ENCODE measurements around the gene MTMR12. TPM values are rescaled to one million over a fixed set of nuclear protein-coding genes. Genes with fewer than 3 reads are reported as not detected.
"Not testable (repeated sequence)": the region's sequence is repeated elsewhere in the genome, so short reads cannot be mapped to it uniquely, and the experiment has no call there.

The MTMR12 gene
- total and polyA plus RNA-seq, 2 experiments from 2014 or later, result 18.3 to 51.6 TPM

DNA sequence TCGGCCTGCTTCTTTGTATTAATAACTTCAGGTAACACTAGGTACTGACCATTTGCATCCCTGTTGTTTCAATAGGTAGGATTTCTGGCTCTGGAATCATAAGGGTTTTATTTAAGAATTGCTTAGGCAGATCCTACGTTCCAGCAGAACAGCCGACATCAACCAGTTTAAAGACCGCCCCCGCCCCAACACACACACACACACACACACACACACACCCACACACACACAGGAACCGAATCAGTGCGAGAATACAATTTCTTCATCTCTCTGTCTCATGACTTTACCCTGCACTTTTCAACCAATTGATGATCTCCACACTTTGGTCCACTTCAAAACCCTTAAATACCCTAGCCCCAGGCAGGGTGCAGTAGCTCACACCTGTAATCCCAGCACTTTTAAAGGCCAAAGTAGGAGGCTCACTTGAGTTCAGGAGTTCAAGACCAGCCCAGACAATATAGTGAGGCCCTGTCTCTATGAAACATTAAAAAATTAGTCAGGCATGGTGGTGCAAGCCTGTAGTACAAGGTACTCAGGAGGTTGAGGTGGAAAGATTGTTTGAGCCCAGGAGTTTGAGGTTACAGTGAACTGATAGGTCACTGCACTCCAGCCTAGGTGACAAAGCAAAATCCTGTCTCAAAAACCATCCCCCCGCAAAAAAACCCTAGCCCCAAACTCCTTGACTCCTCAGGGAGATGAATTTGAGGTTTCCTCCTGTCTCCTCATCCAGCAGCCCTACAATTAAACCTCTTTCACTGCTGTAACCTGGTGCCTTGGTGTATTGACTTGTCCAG is 2.7 kb upstream of the MTMR12 start:
- ATAC-seq (no peak), DNase-seq (ENCODE audit: low spot score) (no peak)
- peaks cover 16% of the 10 kb centered on the region for H3K4me1 Mint-ChIP-seq
- Histone ChIP-seq H3K27ac (ENCODE audit: low read depth) (no peak overlapping the region), H3K4me1 (ENCODE audit: insufficient read depth) (peaks cover 11% of the 10 kb centered on the region; the same call in 1 of the 2 replicates), H3K9me2 (ENCODE audit: insufficient read depth) (no peaks in the 10 kb centered on the region), H3K27me3 (ENCODE audit: insufficient read depth) (no peaks in the 10 kb centered on the region), H3K36me3 (ENCODE audit: insufficient read depth) (no peaks in the 10 kb centered on the region), H3F3A (replicated peaks; ENCODE audit: low read depth) (peaks cover 4% of the 10 kb centered on the region; the same call in 1 of the 2 replicates), H3K4me3 (no peak overlapping the region), H3K4me2 (no peak overlapping the region), H4K20me1 (replicated peaks; ENCODE audit: insufficient read depth) (0 out of 2 replicates have a peak, but pooled peaks cover 2% of the 10 kb centered on the region), H2AFZ (no peak overlapping the region), H3K79me2 (replicated peaks; ENCODE audit: insufficient read depth) (peaks cover 22% of the 10 kb centered on the region)
- peaks cover 14% of the 10 kb centered on the region for H3K27me3 Mint-ChIP-seq (ENCODE audit: insufficient read depth, low read depth, poor library complexity)
- no peak for TF ChIP-seq JUNB (IDR thresholded peaks at IDR 0.05; ENCODE audit: unreplicated experiment)
- peaks cover 6% of the 10 kb centered on the region for H3K36me3 Mint-ChIP-seq (ENCODE audit: low read depth)
- no peak overlapping the region; the same call in 2 of the 3 replicates for H3K4me3 Mint-ChIP-seq
- no peak overlapping the region for H3K27ac Mint-ChIP-seq
- no peaks in the 10 kb centered on the region for H3K9me3 Mint-ChIP-seq

DNA sequence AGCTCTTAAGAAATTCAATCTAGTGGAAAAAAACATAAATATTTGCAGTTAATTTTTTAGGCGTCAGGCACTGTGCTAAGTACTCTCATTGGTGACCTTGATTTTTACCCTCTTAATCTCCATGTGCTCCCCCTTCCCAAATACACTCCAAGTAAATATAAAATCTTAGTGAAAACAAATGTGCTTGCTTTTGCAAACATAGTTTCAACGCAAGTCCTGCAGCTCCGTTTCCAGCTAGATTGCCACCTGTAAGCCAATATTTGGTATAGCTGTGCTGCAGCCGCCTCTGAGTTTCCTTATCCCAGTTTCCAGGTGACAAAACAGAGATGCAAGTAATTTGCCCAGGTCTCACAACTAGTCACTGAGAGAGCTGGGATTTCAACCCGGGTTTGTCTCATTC is 1.9 kb upstream of the MTMR12 start:
- Mint-ChIP-seq H3K4me3 (peak overlapping the region; percentile 53; the same call in 2 of the 3 replicates), H3K27me3 (ENCODE audit: insufficient read depth, low read depth, poor library complexity) (peaks cover 14% of the 10 kb centered on the region), H3K27ac (no peak overlapping the region), H3K4me1 (peaks cover 20% of the 10 kb centered on the region), H3K36me3 (ENCODE audit: low read depth) (peaks cover 11% of the 10 kb centered on the region), H3K9me3 (no peaks in the 10 kb centered on the region)
- Histone ChIP-seq H3K79me2 (replicated peaks; ENCODE audit: insufficient read depth) (peaks cover 29% of the 10 kb centered on the region), H3K36me3 (ENCODE audit: insufficient read depth) (no peaks in the 10 kb centered on the region), H3K9me2 (ENCODE audit: insufficient read depth) (no peaks in the 10 kb centered on the region), H4K20me1 (replicated peaks; ENCODE audit: insufficient read depth) (peaks cover 10% of the 10 kb centered on the region; the same call in 1 of the 2 replicates), H3K27me3 (ENCODE audit: insufficient read depth) (no peaks in the 10 kb centered on the region), H3K4me1 (ENCODE audit: insufficient read depth) (peaks cover 11% of the 10 kb centered on the region; the same call in 1 of the 2 replicates), H3K27ac (ENCODE audit: low read depth) (no peak overlapping the region), H3K4me3 (no peak overlapping the region), H3F3A (replicated peaks; ENCODE audit: low read depth) (peaks cover 4% of the 10 kb centered on the region; the same call in 1 of the 2 replicates), H2AFZ (no peak overlapping the region), H3K4me2 (no peak overlapping the region)
- no peak for ATAC-seq
- TF ChIP-seq ZNF331 (CRISPR knock-in tag; IDR thresholded peaks at IDR 0.05; ENCODE audit: low read depth) (no peak), POLR2AphosphoS5 (IDR thresholded peaks at IDR 0.05; ENCODE audit: low read depth) (no peak), ZNF114 (CRISPR knock-in tag; IDR thresholded peaks at IDR 0.05) (no peak), EZH2 (IDR thresholded peaks at IDR 0.05; ENCODE audit: low read depth, unreplicated experiment) (no peak), NANOG (IDR thresholded peaks at IDR 0.05; ENCODE audit: borderline replicate concordance) (no peak)
- TF ChIP-seq, protein P1, sequence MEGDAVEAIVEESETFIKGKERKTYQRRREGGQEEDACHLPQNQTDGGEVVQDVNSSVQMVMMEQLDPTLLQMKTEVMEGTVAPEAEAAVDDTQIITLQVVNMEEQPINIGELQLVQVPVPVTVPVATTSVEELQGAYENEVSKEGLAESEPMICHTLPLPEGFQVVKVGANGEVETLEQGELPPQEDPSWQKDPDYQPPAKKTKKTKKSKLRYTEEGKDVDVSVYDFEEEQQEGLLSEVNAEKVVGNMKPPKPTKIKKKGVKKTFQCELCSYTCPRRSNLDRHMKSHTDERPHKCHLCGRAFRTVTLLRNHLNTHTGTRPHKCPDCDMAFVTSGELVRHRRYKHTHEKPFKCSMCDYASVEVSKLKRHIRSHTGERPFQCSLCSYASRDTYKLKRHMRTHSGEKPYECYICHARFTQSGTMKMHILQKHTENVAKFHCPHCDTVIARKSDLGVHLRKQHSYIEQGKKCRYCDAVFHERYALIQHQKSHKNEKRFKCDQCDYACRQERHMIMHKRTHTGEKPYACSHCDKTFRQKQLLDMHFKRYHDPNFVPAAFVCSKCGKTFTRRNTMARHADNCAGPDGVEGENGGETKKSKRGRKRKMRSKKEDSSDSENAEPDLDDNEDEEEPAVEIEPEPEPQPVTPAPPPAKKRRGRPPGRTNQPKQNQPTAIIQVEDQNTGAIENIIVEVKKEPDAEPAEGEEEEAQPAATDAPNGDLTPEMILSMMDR (conservative IDR thresholded peaks at IDR 0.05; ENCODE audit: low read depth in 2 of 2), result no peak
- TF ChIP-seq, protein P2, sequence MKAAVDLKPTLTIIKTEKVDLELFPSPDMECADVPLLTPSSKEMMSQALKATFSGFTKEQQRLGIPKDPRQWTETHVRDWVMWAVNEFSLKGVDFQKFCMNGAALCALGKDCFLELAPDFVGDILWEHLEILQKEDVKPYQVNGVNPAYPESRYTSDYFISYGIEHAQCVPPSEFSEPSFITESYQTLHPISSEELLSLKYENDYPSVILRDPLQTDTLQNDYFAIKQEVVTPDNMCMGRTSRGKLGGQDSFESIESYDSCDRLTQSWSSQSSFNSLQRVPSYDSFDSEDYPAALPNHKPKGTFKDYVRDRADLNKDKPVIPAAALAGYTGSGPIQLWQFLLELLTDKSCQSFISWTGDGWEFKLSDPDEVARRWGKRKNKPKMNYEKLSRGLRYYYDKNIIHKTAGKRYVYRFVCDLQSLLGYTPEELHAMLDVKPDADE (IDR thresholded peaks at IDR 0.05), result no peak
- no peak for DNase-seq (ENCODE audit: low spot score)

DNA sequence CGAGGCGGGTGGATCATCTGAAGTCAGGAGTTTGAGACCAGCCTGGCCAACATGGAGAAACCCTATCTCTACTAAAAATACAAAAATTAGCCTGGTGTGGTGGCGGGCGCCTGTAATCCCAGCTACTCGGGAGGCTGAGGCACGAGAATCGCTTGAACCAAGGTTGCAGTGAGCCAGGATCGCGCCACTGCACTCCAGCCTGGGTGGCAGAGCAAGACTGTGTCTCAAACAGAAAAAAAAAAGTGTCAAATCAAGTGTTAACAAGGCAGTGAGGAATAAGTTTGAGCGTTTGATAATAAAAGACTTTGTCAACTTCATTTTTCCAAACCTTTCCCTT is 1.4 kb upstream of the MTMR12 start:
- peaks cover 35% of the 10 kb centered on the region for H3K79me2 ChIP-seq (replicated peaks; ENCODE audit: insufficient read depth)
- not testable (repeated sequence) for DNase-seq (ENCODE audit: low spot score); H2AFZ ChIP-seq; H3K9me2 ChIP-seq (ENCODE audit: insufficient read depth); H3K27ac ChIP-seq (ENCODE audit: low read depth); H3K9me3 Mint-ChIP-seq; ATAC-seq; H3K27me3 ChIP-seq (ENCODE audit: insufficient read depth); H3K27ac Mint-ChIP-seq; H3F3A ChIP-seq (replicated peaks; ENCODE audit: low read depth); H3K27me3 Mint-ChIP-seq (ENCODE audit: insufficient read depth, low read depth, poor library complexity); H3K36me3 ChIP-seq (ENCODE audit: insufficient read depth)
- peak overlapping the region; percentile 52; the same call in 1 of the 2 replicates for H3K4me3 ChIP-seq
- peaks cover 15% of the 10 kb centered on the region; the same call in 1 of the 2 replicates for H4K20me1 ChIP-seq (replicated peaks; ENCODE audit: insufficient read depth)
- H3K4me2 ChIP-seq, result peak overlapping the region; percentile 65; the same call in 1 of the 2 replicates
- Mint-ChIP-seq H3K4me1 (peaks cover 23% of the 10 kb centered on the region), H3K36me3 (ENCODE audit: low read depth) (peaks cover 11% of the 10 kb centered on the region), H3K4me3 (peak overlapping the region; percentile 53)
- peaks cover 11% of the 10 kb centered on the region; the same call in 1 of the 2 replicates for H3K4me1 ChIP-seq (ENCODE audit: insufficient read depth)

Measured in GM23338 (cell line).